Aorta (tissue), 5 donors: ENCODE data around the gene NEO1. TPM values are rescaled to one million over a fixed set of nuclear protein-coding genes. Genes with fewer than 3 reads are reported as not detected.

Experiments used
- ATAC-seq: fragments of 200-7000 bp; cut with Tn5 transposase; one replicate; pipeline ENCODE4 v1.9.1; 2022; ENCODE audit warnings: moderate library complexity; ENCODE audit not compliant: low FRiP score
- DNase-seq, 2 donors: peaks; one replicate each; pipeline ENCODE4 v3.0.0-alpha.2; 2020
- H3K27ac ChIP-seq, 2 donors: one replicate each; pipeline ENCODE4 v1.5.1; 2013; ENCODE audit warnings: low read length in 2 of 2, mild to moderate bottlenecking in 2 of 2, moderate library complexity in 2 of 2, control low read depth in 1 of 2, inconsistent platforms in 1 of 2, low read depth in 1 of 2
- H3K27me3 ChIP-seq, 2 donors: one replicate each; pipeline ENCODE4 v1.6.1; 2013; ENCODE audit warnings: control low read depth in 1 of 2, low read length in 1 of 2, mild to moderate bottlenecking in 1 of 2, moderate library complexity in 1 of 2; ENCODE audit not compliant: insufficient read depth in 2 of 2, control insufficient read depth in 1 of 2
- H3K36me3 ChIP-seq, 2 donors: one replicate each; pipeline ENCODE4 v1.6.1; 2013; ENCODE audit warnings: control low read depth in 1 of 2, low read length in 1 of 2, mild to moderate bottlenecking in 1 of 2; ENCODE audit not compliant: insufficient read depth in 2 of 2, control insufficient read depth in 1 of 2
- H3K4me1 ChIP-seq, 2 donors: one replicate each; pipeline ENCODE4 v1.6.1; 2013; ENCODE audit warnings: low read length in 2 of 2, control low read depth in 1 of 2, mild to moderate bottlenecking in 1 of 2, moderate library complexity in 1 of 2; ENCODE audit not compliant: insufficient read depth in 2 of 2, control insufficient read depth in 1 of 2
- H3K4me3 ChIP-seq, 2 donors: one replicate each; pipeline ENCODE4 v1.5.1; 2013; ENCODE audit warnings: low read length in 2 of 2, control low read depth in 1 of 2, mild to moderate bottlenecking in 1 of 2
- H3K9me3 ChIP-seq: one replicate; pipeline ENCODE4 v1.6.1; 2013; ENCODE audit warnings: mild to moderate bottlenecking, low read length; ENCODE audit not compliant: control insufficient read depth
- WGBS, 2 donors: extraction: QIAGEN DNeasy Blood & Tissue Kit; methylation state at CpG; one replicate each; pipeline ENCODE4 v1.1.7; 2013; 5-methylcytosine and 5-hydroxymethylcytosine counted together
- intact Hi-C, 2 donors: fragments of 100-400 bp; cut with DNase I; formaldehyde crosslinking; loops; one replicate each; pipeline versions ENCODE4 v1.14.2 to v1.15.0; 2022
- polyA plus RNA-seq, 2 donors: library from polyadenylated mRNA; stranded (reverse); fragments of 200-250 nt; gene quantifications; one replicate each; pipeline ENCODE4 v1.2.3, GENCODE V29; 2013
- total RNA-seq, 2 donors: library from RNA; stranded (reverse); fragmentation: NEBNext Ultra II Directional; extraction: Animal tissue kit (Norgen Biotek cat#: 25700); gene quantifications; one replicate each; pipeline ENCODE4 v1.2.1, GENCODE V29; 2021
- donor health status: healthy with polysubstance abuse.
- donor health status: Bipolar disorder and iron deficiency.
- donor health status: DM: no; HTN: no; CAD: no.
- donor health status: DM: no; HTN: no; CAD: no.
- donor health status: DM: yes; HTN: yes; CAD: no.

The NEO1 gene
- total and polyA plus RNA-seq, 4 donors = 11.3 to 46.7 (median 24.7) TPM

- Histone ChIP-seq H3K36me3 (peaks cover 0 to 5% of the 10 kb centered on the region in 2 donors), H3K4me1 (no peaks in the 10 kb centered on the region), H3K27ac (no peak overlapping the region), H3K4me3 (no peak overlapping the region), H3K9me3 (no peaks in the 10 kb centered on the region), H3K27me3 (no peaks in the 10 kb centered on the region)
- WGBS, 2 donors = 31 to 36% methylated on average over 5 of the region's 5 CpGs
- no peak for DNase-seq
- ATAC-seq = peak; percentile 83
- intact Hi-C loops = loop anchor here (2.0 to 10.0 kb wide), 4 partner anchors 33 to 549 kb away; partner anchors contain the start of gene ADPGK (in 2 of the 2)
These were observed 221.1 kb downstream of the NEO1 start for GRCh38 chr15:73273181-73274002.

- no peak for ATAC-seq
- Histone ChIP-seq H3K27ac (no peak overlapping the region), H3K4me3 (no peak overlapping the region), H3K4me1 (no peaks in the 10 kb centered on the region), H3K27me3 (no peaks in the 10 kb centered on the region), H3K36me3 (peaks cover 1 to 3% of the 10 kb centered on the region in 2 donors), H3K9me3 (no peaks in the 10 kb centered on the region)
- no peak for DNase-seq
- intact Hi-C loops = loop anchor here (10.0 kb wide), 2 partner anchors 491 to 551 kb away; partner anchors contain the start of gene ADPGK (in 2 of the 2)
These were observed 223.6 kb downstream of the NEO1 start for GRCh38 chr15:73275862-73276261.

- ATAC-seq (no peak), DNase-seq (no peak)
- Histone ChIP-seq H3K9me3 (no peaks in the 10 kb centered on the region), H3K27me3 (no peaks in the 10 kb centered on the region), H3K4me1 (peaks cover 4% of the 10 kb centered on the region in 2 donors), H3K27ac (no peak overlapping the region), H3K36me3 (peaks cover 7 to 9% of the 10 kb centered on the region in 2 donors), H3K4me3 (no peak overlapping the region)
- WGBS, 2 donors = 79 to 81% methylated on average over 8 of the region's 8 CpGs
- intact Hi-C loops = loop anchor here (10.0 kb wide), 2 partner anchors 412 to 422 kb away; no protein-coding TSS in a partner anchor
These were observed 230.5 kb downstream of the NEO1 start for GRCh38 chr15:73282567-73283365.

- no peak overlapping the region for H3K4me3 ChIP-seq
- H3K4me1 ChIP-seq = peaks cover 4% of the 10 kb centered on the region in 2 donors
- intact Hi-C loops = loop anchor here (10.0 kb wide), 2 partner anchors 411 to 421 kb away; no protein-coding TSS in a partner anchor
- no peaks in the 10 kb centered on the region for H3K27me3 ChIP-seq
- peak overlapping the region in 1 of 2 donors; percentile 28 for H3K27ac ChIP-seq
- DNase-seq (peak in 1 of 2 donors; percentile 66), ATAC-seq (peak; percentile 59)
- peaks cover 7 to 9% of the 10 kb centered on the region in 2 donors for H3K36me3 ChIP-seq
- WGBS, 2 donors = 3 to 10% methylated on average over 2 of the region's 2 CpGs
- no peaks in the 10 kb centered on the region for H3K9me3 ChIP-seq
These were observed 231.2 kb downstream of the NEO1 start for GRCh38 chr15:73283366-73283962.

- no peaks in the 10 kb centered on the region for H3K27me3 ChIP-seq
- ATAC-seq = no peak
- intact Hi-C loops = loop anchor here (10.0 kb wide), 2 partner anchors 411 to 421 kb away; no protein-coding TSS in a partner anchor
- H3K4me3 ChIP-seq = no peak overlapping the region
- no peak for DNase-seq
- peaks cover 9 to 12% of the 10 kb centered on the region in 2 donors for H3K36me3 ChIP-seq
- no peak overlapping the region for H3K27ac ChIP-seq
- peaks cover 4% of the 10 kb centered on the region in 2 donors for H3K4me1 ChIP-seq
- no peaks in the 10 kb centered on the region for H3K9me3 ChIP-seq
- 52 to 60% methylated on average over 3 of the region's 3 CpGs for WGBS, 2 donors
These were observed 231.9 kb downstream of the NEO1 start for GRCh38 chr15:73284090-73284716.

GRCh38 chr15:73286311-73286710 lies 234.0 kb downstream of the NEO1 start:
- 54 to 57% methylated on average over 2 of the region's 2 CpGs for WGBS, 2 donors
- ATAC-seq (no peak), DNase-seq (no peak)
- no peaks in the 10 kb centered on the region for H3K27me3 ChIP-seq
- H3K4me3 ChIP-seq = no peak overlapping the region
- H3K4me1 ChIP-seq = peaks cover 4% of the 10 kb centered on the region in 2 donors
- no peaks in the 10 kb centered on the region for H3K9me3 ChIP-seq
- H3K36me3 ChIP-seq = peaks cover 6 to 17% of the 10 kb centered on the region in 2 donors
- no peak overlapping the region for H3K27ac ChIP-seq
- intact Hi-C loops = loop anchor here (5.0 to 10.0 kb wide), 3 partner anchors 356 to 418 kb away; no protein-coding TSS in a partner anchor

- Histone ChIP-seq H3K27me3 (no peaks in the 10 kb centered on the region), H3K9me3 (no peaks in the 10 kb centered on the region), H3K36me3 (peaks cover 6 to 19% of the 10 kb centered on the region in 2 donors), H3K4me3 (no peak overlapping the region), H3K4me1 (peaks cover 4% of the 10 kb centered on the region in 2 donors), H3K27ac (no peak overlapping the region)
- intact Hi-C loops = loop anchor here (5.0 to 10.0 kb wide), 3 partner anchors 355 to 418 kb away; no protein-coding TSS in a partner anchor
- 62% methylated on average over 1 of the region's 1 CpG for WGBS, 2 donors
- ATAC-seq = no peak
- no peak for DNase-seq
These were observed 234.8 kb downstream of the NEO1 start for GRCh38 chr15:73287019-73287418.

- peaks cover 5 to 21% of the 10 kb centered on the region in 2 donors for H3K36me3 ChIP-seq
- H3K4me1 ChIP-seq = peaks cover 0 to under 1% of the 10 kb centered on the region in 2 donors
- 91 to 93% methylated on average over 1 of the region's 1 CpG for WGBS, 2 donors
- no peaks in the 10 kb centered on the region for H3K9me3 ChIP-seq
- DNase-seq (no peak), ATAC-seq (no peak)
- intact Hi-C loops = no loop called here
- H3K27me3 ChIP-seq = no peaks in the 10 kb centered on the region
- no peak overlapping the region for H3K27ac ChIP-seq
- H3K4me3 ChIP-seq = no peak overlapping the region
These were observed 239.2 kb downstream of the NEO1 start for GRCh38 chr15:73291441-73291840.
